GM21717 (cell line): ENCODE results near the gene CCHCR1.
A peak's percentile ranks its signal among the peaks of the same experiment; 100 is the strongest.
"Not testable (repeated sequence)": the region's sequence is repeated elsewhere in the genome, so short reads cannot be mapped to it uniquely, and the experiment has no call there.

Experiments used
- ATAC-seq: cut with Tn5 transposase; IDR thresholded peaks from one replicate; pipeline ENCODE4 v1.9.1; 2021; ENCODE audit warnings: mild to moderate bottlenecking, moderate library complexity; ENCODE audit not compliant: unreplicated experiment

The CCHCR1 gene

DNA sequence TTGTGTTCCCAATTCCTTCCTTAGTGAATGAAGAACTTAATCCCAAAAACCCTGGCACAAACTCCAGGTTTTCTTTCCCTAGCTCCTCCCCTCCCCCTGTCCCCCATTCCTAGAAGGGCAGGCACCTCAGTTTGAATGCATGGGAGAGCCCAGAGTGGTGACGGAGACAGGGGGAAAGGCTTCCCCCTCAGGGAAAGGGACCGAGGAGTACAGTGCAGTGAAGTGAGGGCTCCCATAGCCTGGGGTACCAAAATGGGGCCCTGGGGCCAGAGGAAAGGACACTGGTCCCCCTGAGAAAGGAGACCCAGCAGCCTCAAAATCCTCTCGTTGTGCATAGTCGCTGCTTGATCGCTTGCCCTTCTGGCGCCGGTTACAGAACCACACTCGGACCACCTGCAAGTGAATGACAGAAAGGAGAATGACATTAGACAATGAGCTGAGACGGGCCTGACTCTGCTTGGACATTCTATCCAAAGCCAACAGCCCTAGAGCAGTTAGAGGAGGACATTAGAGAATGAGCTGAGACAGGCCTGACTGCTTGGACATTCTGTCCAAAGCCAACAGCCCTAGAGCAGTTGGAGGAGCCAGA is 7.0 kb upstream of the CCHCR1 start:
- ATAC-seq = not testable (repeated sequence)

DNA sequence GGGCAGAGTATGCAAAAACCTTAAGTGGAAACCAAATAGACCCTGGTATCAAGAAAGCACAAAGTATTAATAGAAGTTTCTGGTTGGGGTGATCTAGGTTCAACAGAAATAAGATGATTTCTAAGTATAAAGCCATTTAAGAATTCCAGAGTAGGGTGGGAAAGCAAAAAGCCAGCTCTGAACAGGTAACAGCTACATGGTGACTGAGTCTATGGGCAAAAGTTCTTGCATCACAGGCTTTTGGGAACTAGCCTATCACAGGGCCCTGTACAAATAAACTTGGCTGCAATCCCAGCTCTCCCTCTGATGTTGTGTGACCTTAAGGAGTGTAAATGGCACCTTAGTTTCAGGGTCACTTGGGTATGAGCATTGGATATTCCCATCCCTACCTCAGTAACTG is 6.3 kb upstream of the CCHCR1 start:
- no peak for ATAC-seq

DNA sequence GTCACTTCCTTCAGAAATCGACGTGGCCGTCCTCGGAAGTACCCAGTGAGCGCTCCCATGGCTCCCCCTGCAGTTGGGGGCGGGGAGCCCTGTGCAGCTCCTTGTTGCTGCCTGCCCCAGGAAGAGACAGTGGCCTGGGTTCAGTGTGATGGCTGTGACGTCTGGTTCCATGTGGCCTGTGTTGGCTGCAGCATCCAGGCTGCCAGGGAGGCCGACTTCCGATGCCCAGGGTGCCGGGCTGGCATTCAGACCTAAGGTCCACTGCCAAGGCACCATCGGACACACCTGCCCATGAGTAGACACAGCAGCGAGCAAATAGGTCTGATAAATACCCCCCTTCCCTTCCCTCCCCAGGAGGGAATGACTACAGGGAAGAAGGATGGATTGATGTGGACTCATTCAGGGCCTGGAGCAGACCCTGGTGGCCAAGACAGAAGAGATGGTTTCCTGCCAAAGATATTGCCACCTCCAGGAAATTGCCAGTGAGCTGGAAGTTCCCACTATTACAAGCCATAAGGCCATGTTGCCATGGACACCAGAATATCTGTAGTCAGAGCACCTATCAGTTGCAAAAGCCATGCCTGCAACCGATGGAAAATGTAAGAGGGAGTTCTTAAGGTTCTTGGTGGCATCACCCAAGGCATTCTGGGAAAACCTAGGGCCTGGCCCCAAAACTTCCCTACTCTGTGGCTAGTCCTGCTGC is 5.0 kb upstream of the CCHCR1 start:
- no peak for ATAC-seq

DNA sequence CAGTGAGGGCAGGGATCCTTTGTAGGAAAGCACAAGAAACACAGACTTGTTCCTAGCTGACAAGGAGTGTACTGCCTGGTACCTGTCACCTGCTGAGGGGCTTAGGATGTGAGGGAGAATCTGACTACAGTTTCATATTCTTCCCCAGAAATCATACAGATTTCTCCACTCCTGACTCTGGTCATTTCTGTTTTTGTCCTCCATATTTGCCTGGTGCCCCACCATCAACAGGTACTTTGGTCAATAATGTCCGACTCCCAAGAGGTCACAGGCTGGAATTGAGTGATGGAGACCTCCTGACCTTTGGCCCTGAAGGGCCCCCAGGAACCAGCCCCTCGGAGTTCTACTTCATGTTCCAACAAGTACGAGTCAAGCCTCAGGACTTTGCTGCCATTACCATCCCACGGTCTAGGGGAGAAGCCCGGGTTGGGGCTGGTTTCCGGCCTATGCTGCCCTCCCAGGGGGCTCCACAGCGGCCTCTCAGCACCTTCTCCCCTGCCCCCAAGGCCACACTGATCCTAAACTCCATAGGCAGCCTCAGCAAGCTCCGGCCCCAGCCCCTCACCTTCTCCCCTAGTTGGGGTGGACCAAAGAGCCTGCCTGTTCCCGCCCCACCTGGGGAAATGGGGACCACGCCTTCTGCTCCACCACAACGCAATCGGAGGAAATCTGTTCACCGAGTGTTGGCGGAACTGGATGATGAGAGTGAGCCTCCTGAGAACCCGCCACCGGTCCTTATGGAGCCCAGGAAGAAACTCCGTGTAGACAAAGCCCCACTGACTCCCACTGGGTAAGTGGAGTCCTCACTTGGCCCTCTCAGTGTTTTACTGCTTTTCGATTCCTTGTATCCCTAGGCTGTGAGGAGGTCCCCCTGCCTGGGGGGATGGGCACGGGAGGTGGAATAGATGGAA is 3.9 kb upstream of the CCHCR1 start:
- ATAC-seq = no peak

DNA sequence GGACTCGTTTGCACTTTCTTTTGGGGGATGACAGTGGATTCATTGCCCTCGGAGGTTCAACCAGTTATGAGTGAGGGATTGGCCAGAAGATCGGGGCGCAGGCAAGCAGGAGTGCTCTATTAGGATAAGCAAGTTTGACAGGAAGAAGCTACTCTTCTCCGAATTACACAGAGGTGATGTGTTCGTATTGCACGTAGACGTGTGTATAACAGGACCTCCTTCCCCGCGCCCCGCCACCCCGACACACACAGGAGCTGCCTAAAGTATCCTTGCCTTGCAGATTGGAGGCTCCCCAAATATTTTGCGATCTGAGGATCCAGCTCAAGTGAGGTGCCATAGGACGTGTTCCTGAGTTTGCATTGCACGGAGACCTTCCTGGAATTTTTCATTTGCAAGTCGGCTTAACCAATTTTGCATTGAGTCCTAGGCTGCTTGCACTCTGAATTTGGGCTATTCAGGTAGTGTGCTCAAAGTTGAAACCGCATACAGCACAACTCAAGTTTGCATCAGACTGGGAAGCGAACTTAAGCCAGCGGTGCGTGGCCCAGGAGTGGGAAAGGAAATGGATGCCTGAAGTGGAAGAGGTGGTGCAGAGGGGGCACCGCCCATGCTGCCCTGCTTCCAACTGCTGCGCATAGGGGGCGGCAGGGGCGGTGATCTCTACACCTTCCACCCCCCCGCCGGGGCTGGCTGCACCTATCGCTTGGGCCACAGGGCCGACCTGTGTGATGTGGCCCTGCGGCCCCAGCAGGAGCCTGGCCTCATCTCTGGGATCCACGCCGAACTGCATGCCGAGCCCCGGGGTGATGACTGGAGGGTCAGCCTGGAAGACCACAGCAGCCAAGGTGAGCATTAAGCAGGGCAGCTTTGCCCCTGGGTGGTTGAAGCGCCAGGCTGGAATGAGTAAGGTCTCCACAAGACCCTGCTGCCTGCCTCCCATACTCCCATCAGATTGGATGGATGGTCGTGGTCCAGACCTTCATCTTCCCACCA is 1.6 kb upstream of the CCHCR1 start:
- ATAC-seq = no peak

DNA sequence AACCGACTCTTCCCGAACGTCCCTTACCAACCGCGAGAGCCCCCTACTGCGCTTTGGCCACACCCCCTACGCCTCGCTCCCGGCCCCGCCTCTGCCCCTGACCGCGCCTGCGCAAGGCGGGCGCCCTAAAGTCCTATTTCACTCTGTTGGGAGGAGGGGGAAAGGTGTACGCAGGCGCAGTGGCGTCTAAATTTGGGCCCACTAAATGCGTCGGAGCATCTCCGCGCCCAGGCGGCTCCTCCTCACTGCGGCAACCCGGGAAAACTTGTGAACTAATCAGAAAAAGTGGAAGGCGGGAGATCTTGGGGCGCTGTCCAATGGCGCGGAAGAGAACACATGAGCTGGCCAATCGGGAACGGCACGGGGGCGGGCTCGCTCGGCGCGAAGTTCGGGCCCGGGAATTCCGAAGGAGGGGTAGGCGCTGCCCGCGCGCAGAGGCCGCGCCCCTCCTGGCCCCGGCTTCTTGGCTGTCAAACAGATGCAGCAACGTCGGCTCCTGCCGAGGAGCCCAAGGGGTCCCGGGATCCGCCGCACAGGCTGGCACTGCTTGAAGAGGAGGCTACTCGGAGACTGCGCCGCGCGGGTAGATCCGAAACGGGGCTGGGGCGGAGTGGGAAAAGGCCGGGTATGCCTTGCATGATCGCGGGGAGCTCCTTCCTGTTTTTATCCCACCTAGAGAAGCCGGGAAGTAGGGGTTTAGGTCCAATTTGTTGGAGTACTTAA is 699 bp upstream of the CCHCR1 start, which contains the start of gene TCF19:
TCF19 (plus strand) TSS at position 450 of the 723 bp plus-strand sequence. CDS start 881 bp downstream, outside the sequence.
- ATAC-seq = peak; percentile 66

DNA sequence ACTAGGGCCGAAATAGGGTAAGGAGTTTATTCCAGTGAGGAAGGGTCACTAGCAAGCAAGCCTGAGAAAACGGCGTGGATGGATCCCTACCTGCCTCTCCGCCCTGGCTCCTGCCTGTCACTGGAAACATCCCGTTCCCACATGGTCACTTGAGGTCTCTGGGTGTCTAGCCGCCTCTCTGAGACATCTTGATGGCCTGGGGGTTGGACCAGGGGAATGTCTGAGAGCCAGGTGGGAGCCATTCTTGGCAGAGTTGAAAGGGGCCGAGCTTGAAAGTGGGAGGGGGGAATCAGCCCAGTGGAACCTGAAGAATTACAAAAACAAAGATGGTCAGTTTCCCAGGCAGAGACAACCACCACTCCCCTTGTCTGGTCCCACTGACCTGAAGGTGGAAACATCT is 961 bp downstream of the CCHCR1 start:
- ATAC-seq = no peak

DNA sequence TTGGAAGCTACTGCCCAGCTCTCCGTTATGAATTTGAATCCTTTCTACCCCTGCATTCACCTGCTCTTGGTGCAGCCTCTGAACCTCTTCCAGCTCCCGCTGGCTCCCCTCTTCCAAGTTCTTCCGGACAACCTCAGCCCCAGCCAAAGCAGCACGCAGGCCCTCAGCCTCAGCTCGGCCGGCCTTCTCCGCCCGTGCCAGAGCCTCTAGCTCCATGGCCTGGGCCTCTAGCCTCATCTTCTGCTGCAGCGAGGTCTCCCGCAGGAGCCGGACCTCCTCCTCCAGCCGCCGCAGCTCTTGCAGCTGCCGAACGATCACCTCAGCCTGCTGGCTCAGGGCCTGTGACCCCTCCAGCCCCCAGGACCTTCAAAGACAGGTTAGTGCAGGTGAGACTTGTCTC is 3.2 kb downstream of the CCHCR1 start:
- no peak for ATAC-seq

DNA sequence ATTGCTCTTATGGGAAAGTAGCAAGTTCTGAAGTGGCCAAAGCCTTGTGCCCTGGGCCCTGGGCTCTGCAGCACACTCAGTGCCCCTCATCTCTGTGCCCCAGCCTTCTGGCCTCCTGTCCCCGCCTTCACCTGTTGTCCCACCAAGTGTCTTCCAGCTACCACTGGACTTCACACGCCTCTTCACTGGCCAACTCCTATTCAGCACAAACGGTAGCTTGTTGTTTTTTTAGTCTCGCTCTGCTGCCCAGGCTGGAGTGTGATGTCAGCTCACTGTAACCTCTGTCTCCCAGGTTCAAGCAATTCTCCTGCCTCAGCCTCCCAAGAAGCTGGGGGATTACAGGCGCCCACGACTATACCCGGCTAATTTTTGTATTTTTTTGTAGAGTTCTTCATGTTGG is 4.8 kb downstream of the CCHCR1 start:
- no peak for ATAC-seq

DNA sequence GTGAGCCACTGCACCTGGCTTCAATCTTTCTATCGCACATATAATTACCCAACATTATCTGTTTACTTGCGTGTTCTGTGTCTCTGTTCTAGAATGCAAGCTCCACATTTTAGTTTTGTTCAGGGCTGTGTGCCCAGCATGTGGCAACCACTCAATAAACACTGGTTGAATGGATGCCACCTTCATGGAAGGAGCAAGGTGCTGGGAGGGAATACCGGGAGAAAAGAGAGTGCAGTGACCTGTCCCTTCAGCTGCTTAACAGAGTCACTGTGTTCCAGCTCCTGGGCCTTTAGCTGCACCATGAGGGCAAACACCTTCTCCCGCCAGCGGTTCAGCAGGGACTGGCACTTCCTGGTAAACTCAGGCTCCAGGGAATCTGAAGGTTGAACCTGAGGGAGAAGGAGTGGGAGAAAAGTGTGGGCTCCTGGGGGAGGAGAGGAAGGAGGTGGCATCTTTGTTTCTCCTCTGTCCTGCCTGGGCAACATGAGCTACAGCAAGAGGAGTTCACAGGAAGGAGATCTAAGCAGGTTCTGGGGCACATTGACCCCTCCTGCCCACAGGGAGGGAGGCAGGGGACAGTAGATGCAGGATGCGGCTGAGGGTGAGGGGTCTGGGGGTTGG is 7.7 kb downstream of the CCHCR1 start:
- ATAC-seq = no peak

DNA sequence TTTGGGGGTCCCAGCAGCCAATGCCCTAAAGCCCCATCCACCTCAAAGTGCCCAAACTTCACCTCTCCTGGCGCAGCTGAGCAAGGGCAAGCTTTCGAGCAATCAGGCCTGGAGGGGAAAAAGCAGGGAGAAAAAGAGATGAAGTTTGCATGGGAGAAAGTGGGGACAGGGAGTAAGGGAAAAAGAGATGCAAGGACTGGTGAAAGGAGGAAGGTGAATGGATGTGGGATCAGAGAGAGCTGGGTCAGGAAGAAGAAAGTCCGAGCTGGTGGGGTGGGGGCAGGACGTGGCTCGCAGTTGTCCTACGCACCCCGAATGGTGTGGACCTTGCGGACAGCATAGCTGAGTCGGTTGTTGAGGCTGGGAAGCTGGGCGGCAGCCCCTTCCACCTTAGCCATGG is 12.2 kb downstream of the CCHCR1 start:
- ATAC-seq = no peak

DNA sequence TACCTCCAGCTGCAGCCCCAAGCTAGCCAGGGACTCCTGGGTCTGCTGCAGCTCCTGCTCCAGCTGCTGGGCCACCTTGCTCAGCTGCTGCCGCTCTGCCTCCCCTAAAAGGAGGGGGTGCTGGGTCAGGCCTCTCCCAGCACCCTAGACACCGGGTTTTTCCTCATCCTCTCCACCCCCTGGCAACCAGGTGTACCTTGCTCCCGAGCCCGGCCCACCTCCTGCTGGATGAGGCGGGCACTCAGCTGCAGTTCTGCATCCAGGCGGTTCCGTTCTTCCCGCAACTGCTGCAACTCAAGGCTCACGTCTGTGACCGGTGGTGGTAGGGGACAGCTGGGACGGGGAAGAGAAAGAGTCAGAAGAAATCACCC is 12.6 kb downstream of the CCHCR1 start:
- no peak for ATAC-seq

DNA sequence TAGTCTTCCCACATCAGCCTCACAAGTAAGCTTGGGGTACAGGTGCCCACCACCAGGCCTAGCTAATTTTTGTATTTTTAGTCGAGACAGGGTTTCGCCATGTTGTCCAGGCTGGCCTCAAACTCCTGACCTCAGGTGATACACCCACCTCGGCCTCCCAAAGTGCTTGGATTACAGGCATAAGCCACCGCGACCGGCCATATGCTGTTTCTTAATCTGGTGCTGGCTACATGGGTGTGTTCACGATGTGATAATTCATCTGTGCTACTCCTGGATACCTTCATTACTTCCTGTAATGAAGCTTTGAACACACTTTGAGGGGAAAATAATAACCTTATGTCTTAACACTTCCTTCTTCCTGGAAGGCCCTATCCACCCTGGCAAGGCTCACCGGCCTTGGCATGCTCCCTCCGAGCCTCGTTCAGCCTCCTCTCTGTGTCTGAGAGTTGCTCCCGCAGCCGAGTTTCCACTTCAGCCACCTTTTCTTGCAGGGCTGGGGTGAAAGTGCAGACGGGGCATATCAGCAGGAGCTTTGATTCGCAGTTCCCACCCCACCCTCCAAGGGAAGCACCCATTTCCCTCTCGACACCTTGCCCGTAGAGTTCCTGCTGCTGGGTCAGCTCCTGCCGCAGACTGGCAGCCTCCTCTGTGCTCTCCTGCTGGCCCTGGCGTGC is 13.2 kb downstream of the CCHCR1 start:
- no peak for ATAC-seq

DNA sequence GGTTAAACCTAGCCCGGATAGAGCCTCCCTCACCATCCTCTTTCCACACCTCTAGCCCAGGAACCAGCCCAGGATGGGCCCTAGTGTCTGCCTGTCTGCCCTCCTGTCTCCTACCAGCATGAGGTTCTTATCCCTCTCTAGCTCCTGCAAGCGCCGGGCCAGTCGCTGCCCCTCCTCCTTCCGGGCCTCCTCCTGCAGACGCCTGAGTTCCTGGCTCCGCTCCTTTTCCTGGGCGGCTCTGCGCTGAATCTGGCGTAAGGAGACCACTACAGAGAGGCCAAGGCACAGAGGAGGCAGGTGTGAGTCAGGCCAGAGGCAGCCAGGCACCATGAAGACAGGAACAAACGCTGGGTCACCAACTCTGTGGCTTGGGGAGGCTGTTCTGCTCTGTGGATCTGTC is 14.5 kb downstream of the CCHCR1 start:
- ATAC-seq = no peak

DNA sequence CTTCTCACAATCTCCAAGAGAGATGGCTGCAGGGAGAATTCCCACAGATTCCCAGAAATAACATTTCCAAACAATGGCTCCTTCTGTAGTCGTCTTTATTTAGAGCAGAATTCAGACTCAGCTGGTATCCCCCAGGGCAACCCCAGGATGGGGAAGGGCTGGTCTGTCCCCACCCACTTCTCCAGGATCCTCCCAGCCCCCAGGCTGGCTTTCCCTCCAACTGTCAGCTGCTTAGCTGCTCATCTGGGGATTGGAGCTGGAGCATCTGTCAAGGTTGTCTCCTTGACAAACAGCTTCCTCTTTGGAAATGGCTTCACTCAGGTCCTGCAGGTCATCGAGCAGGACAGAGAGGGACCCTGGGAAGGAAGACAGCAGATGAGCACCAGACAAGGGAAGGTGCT is 15.2 kb downstream of the CCHCR1 start:
- ATAC-seq = no peak

DNA sequence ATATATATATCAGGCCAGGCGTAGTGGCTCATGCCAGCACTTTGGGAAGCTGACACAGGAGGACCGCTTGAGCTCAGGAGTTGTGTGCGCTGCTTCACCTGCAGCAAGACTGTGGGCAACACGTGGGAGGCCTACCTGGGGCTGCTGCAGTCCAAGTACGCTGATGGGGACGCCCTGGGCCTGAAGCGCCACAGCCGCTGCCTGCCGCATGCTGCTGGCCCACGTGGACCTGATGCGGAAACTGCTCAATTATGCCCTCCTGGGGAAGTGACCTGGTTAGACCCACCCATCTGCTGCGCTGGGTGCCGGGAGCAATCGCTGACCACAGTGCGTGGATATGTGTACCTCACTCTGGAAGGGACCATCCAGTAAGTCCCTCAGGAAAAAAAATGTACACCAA is 17.0 kb downstream of the CCHCR1 start:
- ATAC-seq = no peak

DNA sequence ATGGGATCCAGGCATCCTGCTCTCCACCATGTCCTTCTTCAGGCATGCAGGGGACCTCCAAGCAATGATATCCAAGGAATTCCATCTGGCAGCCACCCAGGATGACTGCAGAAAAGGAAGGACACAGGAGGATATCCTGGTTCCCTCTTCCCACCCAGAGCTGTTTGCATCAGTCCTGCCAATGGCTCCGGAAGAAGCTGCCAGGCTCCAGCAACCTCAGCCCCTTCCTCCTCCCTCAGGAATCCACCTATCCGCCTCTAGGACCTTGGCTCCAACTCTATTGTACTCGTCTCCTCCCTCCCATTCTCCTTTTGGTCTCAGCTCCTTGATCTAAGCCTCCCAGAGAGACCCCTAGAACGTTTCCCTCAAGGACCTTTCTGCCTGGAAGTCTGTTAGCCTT is 18.0 kb downstream of the CCHCR1 start:
- ATAC-seq = no peak

DNA sequence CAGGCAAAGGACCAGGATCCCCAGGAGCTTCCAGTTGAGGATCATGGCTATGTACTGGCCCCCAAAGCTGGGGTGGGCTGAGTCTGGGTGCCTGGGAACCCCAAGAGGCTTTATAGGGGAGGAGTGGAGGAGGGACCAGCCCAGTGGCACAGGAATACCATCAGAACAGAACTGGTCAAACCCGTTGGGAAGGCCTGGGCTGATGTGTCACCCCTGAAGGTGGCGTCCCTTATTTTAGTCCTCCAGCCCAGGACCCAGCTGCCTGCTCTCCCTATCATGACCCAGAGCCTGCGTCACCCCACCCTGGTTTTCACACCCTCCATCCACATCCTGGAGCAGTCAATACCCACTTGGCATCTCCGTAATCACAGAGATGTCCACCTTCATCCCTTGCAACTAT is 18.6 kb downstream of the CCHCR1 start, which contains the start of gene PSORS1C2:
PSORS1C2 (minus strand) TSS at position 85 of the 400 bp plus-strand sequence; CDS start at position 45, 40 bp downstream.
- no peak for ATAC-seq

DNA sequence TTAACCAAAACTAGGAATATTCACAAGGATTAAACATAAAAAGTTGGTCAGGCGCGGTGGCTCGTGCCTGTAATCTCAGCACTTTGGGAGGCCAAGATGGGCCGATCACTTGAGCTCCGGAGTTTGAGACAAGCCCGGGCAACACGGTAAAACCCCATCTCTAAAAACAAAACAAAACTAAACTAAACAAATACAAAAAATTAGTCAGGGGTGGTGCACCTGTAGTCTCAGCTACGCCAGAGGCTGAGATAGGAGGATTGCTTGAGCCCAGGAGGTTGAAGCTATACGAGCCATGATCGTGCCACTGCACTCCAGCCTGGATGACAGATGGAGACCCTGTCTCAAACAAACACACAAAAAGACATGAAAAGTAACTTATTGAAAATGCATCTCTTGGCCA is 21.9 kb downstream of the CCHCR1 start:
- ATAC-seq = no peak
